Stimulated activated CD4-positive, alpha-beta T cell treated with anti-CD3 and anti-CD28 coated beads, Interleukin-15, amount 100 ng/mL, for 1 hour (primary cell): ENCODE data around the gene ENTHD1.
A peak's percentile ranks its signal among the peaks of the same experiment; 100 is the strongest.

Experiments
- DNase-seq, 2 donors: peaks; one replicate each; pipeline ENCODE4 v3.0.0-alpha.2; 2020; ENCODE audit warnings: low read depth in 1 of 2, low spot score in 1 of 2

The ENTHD1 gene

GRCh38 chr22:39893526-39893925 lies at the start of gene ENTHD1:
ENTHD1 (minus strand) TSS chr22:39893760; CDS start chr22:39887748, 6,012 bp downstream.
- no peak for DNase-seq

DNA sequence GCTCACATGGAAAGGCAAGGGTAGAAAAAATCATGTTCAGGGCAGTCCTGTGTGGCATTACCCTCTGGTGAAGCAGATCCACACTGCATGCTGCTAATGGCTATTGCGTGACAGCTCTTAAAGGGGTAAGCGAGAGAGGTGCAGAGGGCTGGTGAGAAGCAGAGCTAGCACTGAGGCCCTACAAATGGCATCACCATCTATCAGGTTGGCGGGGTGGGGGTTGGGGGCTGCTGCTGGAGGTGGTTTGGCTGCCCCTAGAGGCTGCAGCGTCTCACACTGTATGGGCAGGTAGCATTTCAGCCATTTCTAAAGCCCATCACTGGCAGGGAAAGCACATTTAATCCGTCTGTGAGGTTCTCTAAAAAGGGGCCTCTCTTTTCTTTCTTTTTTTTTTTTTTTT lies 49.8 kb upstream of the ENTHD1 start:
- DNase-seq, result no peak

DNA sequence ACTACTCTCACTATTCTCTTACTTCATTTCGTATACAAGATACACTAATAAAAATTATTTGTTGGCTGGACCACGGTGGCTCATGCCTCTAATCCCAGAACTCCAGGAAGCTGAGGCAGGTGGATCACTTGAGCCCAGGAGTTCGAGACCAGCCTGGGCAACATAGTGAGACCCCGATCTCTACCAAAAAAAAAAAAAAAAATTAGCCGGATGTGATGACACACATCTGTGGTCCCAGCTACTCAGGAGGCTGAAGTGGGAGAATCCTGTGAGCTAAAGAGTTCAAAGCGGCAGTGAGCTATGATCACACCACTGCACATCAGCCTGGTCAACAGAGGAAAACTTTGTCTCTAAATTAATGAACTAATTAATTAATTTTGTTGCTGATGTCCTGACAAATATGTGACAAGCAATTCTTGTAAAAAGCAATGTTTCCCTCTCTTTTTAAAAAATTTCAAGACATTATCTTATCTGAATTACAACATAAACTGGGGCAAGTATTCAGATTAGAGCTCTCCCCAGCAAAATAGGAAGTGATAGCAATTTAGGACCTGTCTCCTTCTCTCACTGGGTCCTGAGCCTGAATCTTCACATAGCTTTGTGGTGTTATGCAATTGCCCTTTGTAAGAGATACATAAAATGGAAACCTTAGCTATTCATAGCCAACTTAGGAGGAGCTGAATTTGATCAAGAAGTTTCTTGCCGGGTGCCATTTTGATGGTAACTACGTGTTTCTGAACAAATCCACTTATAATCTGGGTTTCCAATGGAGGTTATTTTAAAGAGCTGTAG lies 49.1 kb upstream of the ENTHD1 start:
- no peak for DNase-seq

GRCh38 chr22:39941601-39942000 lies 48.0 kb upstream of the ENTHD1 start:
- no peak for DNase-seq

GRCh38 chr22:39940757-39941305 lies 47.3 kb upstream of the ENTHD1 start:
- no peak for DNase-seq

GRCh38 chr22:39939830-39940229 lies 46.3 kb upstream of the ENTHD1 start:
- DNase-seq, result no peak

DNA sequence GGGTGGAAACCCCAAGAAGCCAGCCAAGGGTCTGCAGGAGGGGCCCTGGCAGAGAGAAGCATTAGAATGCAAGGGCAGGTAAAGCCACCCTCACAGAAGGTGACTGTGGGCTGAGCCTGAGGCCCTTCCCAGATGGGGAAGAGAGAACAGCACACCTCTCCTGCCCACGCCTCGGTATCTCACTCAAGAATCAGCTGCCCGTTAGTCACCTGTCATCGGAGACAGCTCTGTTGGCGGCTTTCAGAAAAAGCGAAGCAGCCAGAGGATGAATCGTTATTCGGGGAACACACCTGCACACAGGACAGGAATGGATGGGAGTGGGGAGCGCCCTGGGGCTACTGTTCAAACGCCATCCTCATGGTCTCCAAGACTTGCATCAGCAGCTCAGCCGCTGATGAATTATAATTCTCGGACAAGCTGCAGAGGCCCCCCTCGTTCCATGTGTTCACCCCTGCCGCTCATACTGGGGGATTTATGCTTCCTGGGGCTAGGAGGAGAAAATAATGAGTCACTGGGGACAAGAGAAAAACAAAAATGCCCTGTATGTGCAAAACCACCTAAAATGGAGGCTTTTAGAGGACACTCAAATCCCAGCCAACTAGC lies 45.0 kb upstream of the ENTHD1 start:
- DNase-seq, result peak in 1 of 2 donors; percentile 35

DNA sequence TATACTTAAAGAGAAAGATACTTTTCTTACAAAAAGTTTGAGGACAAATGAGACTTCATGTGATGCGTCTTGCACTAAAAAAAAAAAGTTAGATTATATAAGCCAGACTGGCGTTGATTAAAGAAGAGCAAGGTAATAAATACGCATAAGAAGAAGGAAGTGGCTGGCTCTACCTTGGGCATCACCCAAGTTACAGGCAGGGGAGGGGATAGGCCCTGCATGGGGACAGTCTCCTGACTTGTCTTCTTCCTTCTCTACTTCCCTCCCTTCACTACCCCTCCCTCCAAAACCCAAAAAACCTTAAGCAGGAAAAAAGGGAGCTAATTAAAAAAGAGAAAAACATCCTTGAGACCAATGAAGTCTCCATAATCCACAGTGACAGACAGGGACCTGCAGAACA lies 44.3 kb upstream of the ENTHD1 start:
- DNase-seq, result no peak

GRCh38 chr22:39936523-39937145 lies 43.1 kb upstream of the ENTHD1 start:
- DNase-seq, result no peak

DNA sequence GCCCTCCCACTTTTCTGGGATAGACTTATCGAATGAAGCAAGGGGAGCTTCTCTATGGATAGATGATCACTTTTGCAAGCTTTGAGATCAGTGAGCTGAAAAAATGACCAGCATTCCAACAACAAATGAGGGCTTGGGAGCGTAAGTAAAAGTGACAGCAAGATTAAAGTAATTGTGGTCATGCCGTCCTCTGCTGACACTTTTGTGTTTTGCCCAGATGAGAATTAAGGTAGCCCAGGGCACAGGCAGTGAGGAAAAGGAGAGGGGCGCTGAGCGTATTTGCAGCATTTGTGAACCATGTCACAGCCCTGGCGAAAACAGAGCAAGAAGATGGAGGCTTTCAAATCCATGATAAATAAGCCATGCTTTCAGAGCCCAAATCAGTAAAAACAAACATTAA lies 42.1 kb upstream of the ENTHD1 start:
- DNase-seq, result no peak

DNA sequence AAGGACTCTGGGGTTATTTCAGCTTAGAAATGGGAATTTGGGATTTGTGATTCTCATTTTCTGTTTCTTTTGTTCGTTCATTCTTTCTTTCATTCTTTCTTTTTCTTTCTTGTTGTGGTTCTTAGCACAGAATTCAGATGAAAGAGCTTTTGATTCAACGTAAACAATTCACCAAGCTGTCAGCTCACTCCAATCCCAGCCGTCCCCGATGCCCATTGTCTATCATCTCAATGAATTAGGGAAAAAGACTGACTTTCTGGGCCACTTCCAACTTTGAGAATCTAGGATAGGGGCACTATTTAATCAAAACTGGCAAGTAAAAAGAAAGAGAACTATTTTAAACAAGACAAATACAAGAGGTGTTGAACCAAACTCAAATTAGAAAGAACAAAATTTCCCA lies 41.6 kb upstream of the ENTHD1 start:
- no peak for DNase-seq

DNA sequence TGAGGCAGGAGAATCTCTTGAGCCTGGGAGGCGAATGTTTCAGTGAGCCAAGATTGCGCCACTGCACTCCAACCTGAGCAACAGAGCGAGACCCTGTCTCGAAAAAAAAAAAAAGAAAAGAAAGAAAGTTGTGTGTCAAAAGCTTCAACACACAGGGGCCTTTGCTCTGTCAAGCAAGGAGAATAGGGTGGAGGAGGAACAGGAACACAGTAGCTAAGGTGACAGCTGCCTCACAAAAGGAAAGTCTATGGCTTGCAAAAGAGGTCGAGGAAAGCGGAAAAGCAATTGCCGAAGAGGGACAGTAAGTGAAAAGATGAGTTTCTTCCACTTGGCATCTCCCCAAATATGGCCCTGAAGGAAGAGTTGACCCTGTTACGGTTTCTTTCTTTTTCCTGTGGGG lies 40.2 kb upstream of the ENTHD1 start:
- DNase-seq, result no peak

DNA sequence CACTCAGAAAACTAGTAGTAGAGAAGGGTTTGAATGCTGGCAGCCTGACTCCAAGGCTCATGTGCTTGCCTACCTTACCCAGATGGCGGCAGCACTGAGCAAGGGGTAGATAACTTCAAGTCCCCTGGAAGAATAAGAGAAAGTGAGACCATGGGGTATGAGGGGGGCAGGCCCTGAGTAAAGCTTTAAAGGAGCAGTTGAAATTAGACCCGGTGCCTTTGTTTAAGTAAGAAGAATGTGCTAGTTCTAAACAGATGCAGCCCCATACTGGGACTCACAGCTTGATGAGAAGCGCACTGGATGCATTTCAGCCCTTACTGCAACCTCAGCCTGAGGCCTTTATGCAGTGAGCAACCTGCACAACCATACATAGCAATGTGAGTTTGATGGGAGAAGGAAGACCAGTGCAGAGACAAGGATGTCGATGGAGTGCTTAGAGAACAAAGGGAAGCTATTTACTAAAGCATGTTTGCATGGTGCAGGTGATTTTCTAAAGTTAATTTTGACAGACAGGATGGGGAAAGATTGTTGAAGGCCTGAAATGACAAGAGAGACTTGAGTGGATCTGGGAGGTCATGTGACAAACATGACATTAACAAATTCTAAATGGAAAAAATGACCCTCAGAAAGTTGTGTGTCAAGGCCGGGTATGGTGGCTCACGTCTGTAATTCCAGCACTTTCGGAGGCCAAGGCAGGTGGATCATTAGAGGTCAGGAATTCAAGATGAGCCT lies 39.5 kb upstream of the ENTHD1 start:
- peak in 1 of 2 donors; percentile 38 for DNase-seq

- DNase-seq, result no peak
These were observed 38.6 kb upstream of the ENTHD1 start for GRCh38 chr22:39932166-39932565.

DNA sequence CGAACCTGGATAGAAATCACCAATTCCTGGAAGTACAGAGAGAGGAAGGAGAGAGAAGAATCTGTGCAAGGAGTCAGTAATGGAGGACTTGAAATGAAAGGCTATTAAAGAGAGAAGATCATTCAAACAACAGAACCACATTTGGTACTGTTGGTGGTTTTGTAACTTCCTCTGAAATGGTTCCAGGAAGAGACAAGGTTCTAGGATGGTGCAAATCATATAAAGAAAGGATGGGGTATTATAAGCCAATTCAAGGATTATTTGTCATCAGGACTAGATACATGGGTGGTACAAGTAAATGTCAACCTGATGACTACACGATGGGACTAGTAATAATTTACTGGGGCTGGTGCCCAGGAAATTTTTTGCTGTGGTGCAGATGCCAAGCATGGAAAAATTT lies 37.7 kb upstream of the ENTHD1 start:
- no peak for DNase-seq

- DNase-seq, result no peak
These were observed 35.3 kb upstream of the ENTHD1 start for GRCh38 chr22:39928536-39929520.

DNA sequence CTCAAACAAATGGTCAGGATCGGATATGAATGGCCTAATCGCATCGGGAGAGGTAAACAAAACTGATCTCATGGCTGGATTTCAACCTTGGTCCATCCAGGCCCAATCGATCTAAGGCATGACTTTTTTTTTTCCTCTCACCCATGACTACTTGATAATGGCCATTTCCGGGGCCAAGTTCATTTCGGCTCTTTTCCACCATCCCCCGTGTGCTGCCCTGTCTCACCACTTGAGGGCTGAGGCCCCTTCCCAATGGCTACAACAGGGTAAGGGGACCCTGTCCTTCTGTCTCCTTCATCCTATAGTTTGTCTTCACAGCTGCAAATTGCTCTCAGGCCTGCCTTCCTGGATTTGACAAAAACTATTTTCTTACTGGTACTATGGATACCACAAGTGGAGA lies 34.0 kb upstream of the ENTHD1 start:
- DNase-seq, result no peak

DNA sequence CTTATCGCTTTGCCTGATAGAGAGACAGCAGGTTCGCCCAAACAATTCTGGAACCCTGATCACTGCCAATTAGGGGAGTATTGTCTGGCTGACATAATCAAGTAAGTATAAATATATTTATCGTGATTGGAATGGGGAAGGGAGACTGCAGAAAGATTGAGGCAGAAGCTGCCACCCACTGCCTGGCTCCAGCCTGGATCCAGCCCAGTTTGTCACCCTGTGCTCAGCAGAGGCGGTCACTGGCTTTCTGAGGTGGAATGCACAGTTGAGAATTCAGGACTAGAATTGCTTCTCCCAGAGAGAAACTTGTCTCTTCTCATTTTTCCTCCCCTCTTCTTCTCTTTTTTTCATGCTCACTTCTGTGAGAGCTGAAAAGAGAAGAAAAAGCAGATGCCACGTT lies 33.2 kb upstream of the ENTHD1 start:
- DNase-seq, result no peak

DNA sequence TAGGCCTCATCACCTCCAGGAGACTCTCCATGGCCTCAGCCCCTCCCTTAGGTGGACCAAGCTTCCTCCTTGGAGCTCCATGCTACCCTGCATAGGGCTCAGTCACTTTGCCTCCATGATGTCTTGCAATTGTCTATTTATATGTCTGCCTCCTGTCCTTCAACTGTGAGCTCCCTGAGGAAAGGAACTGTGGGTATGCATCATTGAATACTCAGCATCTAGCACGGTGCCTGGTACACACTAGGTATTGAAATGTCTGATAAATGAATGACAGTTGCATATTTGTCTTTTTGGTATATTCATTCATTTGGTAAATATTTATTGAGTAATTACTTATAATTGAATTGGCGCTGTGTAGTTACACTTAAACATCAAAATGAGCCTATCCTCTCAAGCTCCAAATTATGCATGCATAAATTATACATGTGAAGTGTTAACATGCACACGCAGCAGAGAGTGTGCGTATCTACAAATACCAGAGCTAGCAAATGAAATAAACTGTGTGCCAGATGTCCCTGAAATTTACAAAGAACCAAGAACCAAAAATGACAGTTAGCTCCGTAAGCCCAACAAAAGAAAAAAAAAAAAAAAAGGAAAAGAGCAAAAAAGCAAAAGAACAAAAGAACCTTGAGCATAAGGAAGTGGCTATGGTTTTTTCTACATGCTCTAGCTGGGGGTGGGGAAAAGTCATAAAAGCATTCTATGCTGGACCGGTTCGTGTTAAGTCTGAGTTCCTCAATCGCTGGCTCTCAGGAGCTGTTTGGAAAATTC lies 32.5 kb upstream of the ENTHD1 start:
- no peak for DNase-seq

- no peak for DNase-seq
These were observed 31.7 kb upstream of the ENTHD1 start for GRCh38 chr22:39925273-39925672.
